Ramos (cell line): ENCODE measurements around the gene NEDD9.

Source experiments
- in situ Hi-C: fragments of 300-500 bp; cut with MboI; formaldehyde crosslinking; loops from one replicate; pipeline ENCODE4 v1.14.3; 2022; ENCODE audit warnings: low sequenced_read_pairs; ENCODE audit not compliant: unreplicated experiment

NEDD9 gene

DNA sequence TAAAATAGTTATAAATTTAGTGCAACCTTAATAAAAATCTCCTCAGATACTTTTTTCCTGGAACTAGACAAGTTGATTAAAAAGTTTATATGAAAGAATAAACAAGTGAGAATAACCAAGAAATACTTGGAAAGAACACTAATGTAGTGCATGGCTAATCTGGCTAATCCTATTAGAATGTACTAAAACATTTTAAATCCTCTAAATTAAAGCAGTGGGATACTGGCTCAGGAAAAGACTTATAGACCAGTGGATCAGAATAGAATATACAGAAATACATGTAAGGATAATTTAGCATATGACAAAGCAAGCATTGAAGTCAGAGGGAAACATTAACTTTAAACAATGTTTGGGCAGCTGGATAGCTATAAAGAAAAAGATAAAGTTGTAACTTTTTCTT lies 79.9 kb downstream of the NEDD9 start:
- in situ Hi-C loops = no loop called here

DNA sequence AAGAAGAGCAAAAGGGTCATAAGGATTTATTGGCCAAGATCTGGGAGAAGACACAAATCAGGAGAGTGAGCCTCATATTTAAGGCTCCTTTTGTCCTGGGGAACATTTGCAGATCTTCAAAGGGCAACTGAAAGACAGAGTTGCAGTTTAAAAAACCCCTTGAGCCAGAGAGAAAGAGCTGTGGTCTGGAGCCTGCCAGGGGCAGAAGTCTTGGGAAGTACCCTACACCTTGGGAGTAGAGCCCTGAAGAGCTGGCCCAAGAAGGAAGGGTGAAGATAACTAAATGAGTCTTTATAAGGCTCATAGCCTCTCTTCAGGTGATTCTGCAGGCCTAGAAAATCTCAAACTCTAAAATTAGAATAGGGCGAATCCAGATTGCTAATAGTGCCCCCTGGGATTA lies 81.0 kb downstream of the NEDD9 start:
- in situ Hi-C loops = no loop called here

DNA sequence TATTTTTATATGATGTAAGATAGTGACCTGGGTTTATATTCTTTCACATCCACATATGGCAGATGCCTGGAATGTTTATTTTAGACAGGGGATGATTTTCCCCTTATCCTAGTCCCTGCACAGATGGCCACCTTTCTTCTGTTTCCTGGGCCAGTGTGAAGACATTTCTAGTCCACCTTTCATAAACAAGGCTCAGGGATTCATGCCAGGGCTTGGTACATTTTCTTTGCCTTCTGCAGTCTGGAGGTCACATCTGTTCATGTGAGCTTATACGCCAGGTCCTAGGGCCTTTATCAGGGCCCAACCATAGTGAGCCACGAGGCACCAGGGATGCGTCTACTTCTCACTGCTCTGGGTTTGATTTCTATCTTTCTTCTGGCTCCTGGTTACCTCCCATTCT lies 82.9 kb downstream of the NEDD9 start:
- in situ Hi-C loops = no loop called here

DNA sequence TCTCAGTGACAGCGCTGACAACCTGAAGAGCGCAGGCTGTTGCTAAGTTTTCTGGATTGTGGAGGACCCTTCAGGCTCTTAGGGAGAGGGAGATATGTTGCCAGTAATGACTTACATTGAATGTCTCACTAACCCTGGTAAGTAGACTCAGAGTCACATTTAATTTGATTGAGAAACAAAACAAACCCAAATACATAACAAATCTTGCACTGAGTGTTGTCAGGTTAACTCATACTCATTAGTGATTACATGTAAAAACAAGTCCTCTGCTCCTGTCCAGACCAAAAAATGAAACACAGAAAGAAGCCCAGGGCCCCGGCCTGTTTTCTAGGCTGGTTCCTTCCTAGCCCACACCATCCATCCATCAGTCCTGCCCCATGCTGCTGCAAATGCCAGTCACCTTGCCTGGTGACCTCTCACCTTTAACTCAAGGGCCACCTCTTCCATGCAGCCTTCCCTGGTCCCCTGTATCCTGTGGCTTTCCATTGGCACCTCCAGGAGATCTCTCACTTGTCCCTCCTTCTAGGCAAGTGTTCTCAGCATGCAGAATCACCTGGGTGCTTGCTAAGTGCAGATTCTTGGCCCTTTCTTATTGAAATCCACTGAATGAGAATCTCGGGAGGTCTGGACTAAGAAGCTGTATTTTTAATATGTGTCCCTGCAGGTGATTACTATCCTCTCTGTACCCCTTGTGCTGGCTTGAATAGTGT lies 86.2 kb downstream of the NEDD9 start:
- in situ Hi-C loops = no loop called here

DNA sequence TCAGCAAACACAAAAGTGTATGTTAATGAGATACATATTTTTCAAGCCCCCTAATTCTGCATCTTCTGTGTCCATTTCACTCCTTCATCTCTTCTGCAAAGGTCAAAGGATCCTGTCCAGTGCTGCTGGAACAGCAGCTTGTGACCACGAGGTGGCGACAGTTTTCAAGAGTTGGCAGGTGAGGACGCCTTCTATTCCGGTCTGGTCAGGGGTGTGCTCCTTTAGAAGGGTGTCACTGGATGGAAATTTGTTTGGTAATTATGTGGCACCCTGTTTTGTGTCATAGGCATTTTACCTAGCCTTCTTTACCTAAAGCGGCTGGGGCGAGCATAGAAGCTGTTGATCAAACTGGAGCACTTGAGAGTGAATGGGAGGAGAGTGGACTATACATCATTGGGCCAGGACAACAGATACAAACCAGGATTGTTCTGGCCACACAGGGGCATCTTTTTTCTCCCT lies 88.0 kb downstream of the NEDD9 start:
- in situ Hi-C loops = loop anchor here (5.0 kb wide), 1 partner anchor 353 kb away; no protein-coding TSS in a partner anchor

DNA sequence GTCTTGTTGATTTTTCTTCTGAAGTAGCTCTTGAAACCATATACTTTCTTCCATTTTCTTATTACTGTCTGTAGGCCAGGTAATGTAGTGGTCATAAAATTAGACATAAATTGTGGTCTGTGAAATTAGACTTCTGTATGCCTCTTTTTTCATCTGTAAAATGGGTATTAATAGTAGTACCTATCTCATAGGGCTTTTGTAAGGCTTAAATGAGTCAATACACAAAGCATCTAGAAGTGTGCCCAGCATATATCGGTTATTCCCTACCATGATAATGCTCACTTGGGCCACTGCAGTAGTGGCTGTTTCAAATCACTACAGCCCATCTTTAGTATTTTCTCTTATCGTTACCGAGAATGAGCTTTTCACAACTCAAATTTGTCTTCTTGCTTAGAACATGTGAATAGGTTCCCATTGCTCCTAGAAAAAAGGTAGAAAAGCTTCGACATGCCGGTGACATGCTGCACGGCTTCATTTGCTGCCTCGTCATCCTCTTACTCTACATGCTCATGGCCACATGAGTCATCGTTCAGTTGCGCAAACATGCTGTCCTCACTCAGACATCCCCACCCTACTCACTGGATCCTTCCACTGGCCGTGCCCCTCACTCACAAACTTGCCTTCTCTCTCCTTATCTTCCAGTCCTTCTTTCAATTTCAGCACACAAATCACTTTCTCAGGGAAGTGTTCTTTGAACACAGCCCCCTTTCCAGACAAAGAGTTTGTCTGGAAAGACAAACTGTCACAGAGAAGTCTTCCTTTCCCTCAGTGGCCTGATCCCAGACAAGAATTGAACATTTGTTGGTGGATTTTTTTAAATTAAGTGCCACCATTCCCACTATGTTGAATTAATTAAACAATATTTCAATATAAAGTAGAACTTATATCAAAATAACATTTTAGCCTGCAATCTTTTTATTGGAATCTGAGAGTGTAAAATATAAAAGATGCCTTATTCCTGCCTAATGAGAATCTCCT lies 88.8 kb downstream of the NEDD9 start:
- in situ Hi-C loops = loop anchor here (5.0 kb wide), 1 partner anchor 354 kb away; no protein-coding TSS in a partner anchor

DNA sequence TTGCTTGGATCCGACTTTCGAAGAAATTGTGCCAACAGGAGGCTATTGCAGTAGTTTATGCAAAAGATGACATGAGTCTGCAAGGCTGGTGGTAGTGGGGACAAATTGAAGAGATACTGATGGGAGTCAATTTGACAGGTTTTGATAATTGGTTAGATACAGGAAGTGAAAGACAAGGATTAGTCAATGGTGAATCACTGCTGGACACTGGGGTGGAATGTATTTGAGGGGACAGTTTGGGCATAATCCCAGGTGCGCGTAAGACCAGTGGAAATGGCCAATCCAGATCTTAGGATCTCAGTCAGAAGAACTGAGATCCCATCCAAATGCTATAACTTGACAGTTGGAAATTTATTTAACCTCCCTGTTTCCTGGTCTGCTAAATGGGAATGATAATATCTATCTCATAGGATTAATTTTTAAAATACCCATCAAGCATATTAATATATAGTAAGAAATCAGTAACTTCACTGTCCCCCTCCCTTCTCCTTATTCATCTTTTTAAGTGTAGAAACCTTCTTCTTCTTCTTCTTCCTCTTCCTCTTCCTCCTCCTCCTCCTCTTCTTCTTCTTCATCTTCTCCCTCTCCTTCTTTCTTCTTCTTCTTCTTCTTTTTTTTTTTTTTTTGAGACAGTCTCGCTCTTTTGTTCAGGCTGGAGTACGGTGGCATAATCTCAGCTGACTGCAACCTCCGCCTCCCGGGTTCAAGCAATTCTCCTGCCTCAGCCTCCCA lies 90.0 kb downstream of the NEDD9 start:
- in situ Hi-C loops = loop anchor here (5.0 kb wide), 1 partner anchor 355 kb away; no protein-coding TSS in a partner anchor

DNA sequence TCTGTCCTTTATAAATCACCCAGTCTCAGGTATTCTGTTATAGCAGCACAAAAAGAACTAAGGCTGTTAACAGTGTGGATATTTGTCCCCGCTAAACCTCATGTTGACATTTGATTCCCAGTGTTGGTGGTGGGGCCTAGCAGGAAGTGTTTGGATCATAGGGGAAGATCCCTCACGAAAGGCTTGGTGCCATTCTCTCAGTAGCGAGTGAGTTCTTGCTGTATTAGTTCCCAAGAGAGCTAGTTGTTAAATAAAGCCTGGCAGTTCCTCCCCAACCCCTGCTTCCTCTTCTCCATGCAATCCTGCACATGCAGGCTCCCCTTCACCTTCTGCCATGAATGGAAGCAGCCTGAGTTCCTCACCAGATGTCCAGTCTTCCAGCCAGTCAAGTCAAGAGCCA lies 91.2 kb downstream of the NEDD9 start:
- in situ Hi-C loops = loop anchor here (5.0 kb wide), 1 partner anchor 356 kb away; no protein-coding TSS in a partner anchor

DNA sequence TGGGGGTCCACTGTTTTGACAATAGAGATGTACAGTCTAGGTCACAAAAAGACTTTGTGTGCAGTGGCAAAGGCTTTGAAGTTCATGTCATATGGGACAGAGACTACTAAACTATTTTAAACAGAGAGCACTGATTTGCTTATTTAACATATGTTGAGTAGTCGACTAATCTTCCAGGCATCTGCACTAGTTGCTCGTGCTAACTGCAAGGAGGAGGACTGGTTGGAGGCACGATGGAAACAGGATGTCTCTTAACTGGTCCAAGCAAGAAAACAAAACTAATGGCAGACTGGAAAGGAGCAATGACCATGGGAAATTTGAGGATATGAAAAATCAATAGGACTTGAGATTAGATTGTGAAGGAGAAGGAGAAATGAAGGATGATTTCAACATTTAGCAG lies 92.4 kb downstream of the NEDD9 start:
- in situ Hi-C loops = loop anchor here (5.0 kb wide), 1 partner anchor 357 kb away; no protein-coding TSS in a partner anchor

DNA sequence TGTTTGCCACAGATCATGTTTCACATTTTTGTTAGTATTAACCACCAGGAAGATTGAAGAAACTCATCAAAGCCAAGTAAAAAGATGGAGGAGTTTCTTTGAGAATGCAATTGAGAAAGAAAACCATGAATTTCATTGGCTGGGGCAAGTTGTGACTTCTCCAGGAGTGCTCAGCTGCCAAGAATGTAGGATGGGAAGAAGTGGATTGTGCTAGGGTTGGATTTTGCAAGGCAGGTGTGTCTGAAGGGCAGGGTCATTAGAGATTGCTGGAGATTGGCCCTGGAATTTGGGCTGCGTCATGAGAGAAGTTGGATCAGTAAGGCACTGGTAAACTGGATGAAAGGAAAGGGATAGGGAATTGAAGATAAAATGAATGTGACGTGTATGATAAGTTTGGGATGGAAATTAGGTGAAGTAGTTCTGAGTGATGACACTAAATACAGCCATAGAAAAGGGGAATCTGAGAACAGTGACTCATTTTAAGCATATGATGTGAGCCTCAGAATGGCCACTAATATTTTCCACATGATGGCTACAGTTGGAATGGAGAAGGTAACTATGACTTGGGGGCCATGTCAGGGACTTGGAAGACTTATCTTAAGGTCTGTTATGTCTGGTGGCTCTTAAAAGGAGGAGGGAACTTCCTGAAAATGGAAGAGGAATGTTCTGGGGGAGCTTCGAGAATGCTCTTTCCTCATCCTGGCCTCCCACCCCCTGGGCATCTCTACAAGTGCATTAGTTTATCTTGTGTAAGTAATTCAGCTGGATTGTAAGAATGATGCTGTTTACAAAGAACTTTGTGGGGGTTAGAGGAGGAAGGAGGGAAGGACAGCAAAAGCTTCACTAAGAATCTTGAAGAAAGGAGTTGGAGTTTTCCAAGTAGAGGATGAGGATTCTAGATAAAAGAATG lies 93.2 kb downstream of the NEDD9 start:
- in situ Hi-C loops = no loop called here

DNA sequence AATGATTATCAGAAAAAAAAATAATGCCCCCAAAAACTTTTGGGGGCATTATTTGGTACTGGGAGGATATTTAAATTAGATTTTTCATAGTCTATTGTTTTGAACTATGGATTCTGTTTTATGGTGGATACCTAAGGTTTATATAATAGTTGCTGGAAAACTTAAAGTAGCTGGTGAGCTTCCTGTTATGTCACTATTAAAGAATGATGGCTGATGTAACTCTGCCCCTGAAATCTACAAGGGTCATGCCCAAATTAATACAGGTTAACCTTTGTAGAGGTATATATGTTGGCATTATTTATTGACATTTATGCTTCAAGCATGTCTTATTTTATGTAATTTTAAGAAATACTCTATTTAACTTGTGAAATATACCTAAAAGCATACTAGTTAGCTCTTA lies 95.7 kb downstream of the NEDD9 start:
- in situ Hi-C loops = no loop called here
